SJCRH30 (cell line): ENCODE results near the gene TRERF1. TPM values are rescaled to one million over a fixed set of nuclear protein-coding genes. Genes with fewer than 3 reads are reported as not detected.

Experiments used
- DNase-seq, 2 experiments: peaks; one replicate each; pipeline ENCODE4 v3.0.0-alpha.2; 2015 to 2020
- H3K27ac ChIP-seq: fragments of 250-450 bp; sonication (Bioruptor Pico); 2 replicates; pipeline ENCODE4 v1.5.1; 2020; ENCODE audit warnings: mild to moderate bottlenecking, moderate library complexity
- H3K27me3 ChIP-seq: fragments of 250-450 bp; sonication (Bioruptor Pico); 2 replicates; pipeline ENCODE4 v1.5.1; 2020; ENCODE audit warnings: mild to moderate bottlenecking, moderate library complexity
- H3K36me3 ChIP-seq: fragments of 250-450 bp; sonication (Bioruptor Pico); 2 replicates; pipeline ENCODE4 v1.5.1; 2020; ENCODE audit warnings: mild to moderate bottlenecking, moderate library complexity
- H3K4me1 ChIP-seq: fragments of 250-450 bp; sonication (Bioruptor Pico); 2 replicates; pipeline ENCODE4 v1.5.1; 2020; ENCODE audit warnings: mild to moderate bottlenecking, moderate library complexity
- H3K4me3 ChIP-seq: fragments of 250-450 bp; sonication (Bioruptor Pico); 2 replicates; pipeline ENCODE4 v1.5.1; 2020; ENCODE audit warnings: mild to moderate bottlenecking, moderate library complexity
- H3K9me3 ChIP-seq: fragments of 250-450 bp; sonication (Bioruptor Pico); replicated peaks from 2 replicates; pipeline ENCODE4 v1.5.1; 2020; ENCODE audit warnings: mild to moderate bottlenecking, moderate library complexity
- total RNA-seq: library from RNA; depleted of rRNA; stranded (reverse); fragments of >200 nt; shearing (Covaris generic); gene quantifications from 2 replicates; pipeline ENCODE4 v1.2.3, GENCODE V29; 2014

The TRERF1 gene
- total RNA-seq, 1 experiment from 2014 or later = 1.5 TPM

DNA sequence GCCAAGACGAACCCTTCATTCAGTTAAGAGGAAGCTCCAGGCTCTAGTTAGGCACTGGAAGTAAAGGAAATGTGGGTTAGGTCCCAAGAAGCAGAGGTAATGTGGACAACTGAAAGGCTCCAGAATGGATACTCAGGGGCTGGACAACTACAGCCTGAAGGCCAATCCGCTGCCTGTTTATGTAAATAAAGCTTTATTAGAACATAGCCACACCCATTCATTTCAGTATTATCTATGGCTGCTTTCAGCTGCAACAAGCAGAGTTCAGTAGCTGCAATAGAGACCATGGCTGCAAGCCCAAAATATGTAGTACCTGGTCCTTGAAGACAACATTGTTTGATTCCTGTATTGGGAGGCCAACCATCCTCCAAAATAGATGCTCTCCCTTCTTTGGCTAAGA lies 133.2 kb downstream of the TRERF1 start:
- Histone ChIP-seq H3K27me3 (no peaks in the 10 kb centered on the region), H3K27ac (no peak overlapping the region), H3K4me3 (no peak overlapping the region), H3K36me3 (no peaks in the 10 kb centered on the region), H3K4me1 (peaks cover 23% of the 10 kb centered on the region), H3K9me3 (no peaks in the 10 kb centered on the region)
- no peak for DNase-seq

GRCh38 chr6:42316981-42317380 lies 134.7 kb downstream of the TRERF1 start:
- DNase-seq = no peak
- H3K4me1 ChIP-seq = peaks cover 27% of the 10 kb centered on the region
- H3K27me3 ChIP-seq = no peaks in the 10 kb centered on the region
- no peaks in the 10 kb centered on the region for H3K36me3 ChIP-seq
- H3K27ac ChIP-seq = no peak overlapping the region; the same call in 1 of the 2 replicates
- no peak overlapping the region for H3K4me3 ChIP-seq
- H3K9me3 ChIP-seq = no peaks in the 10 kb centered on the region

DNA sequence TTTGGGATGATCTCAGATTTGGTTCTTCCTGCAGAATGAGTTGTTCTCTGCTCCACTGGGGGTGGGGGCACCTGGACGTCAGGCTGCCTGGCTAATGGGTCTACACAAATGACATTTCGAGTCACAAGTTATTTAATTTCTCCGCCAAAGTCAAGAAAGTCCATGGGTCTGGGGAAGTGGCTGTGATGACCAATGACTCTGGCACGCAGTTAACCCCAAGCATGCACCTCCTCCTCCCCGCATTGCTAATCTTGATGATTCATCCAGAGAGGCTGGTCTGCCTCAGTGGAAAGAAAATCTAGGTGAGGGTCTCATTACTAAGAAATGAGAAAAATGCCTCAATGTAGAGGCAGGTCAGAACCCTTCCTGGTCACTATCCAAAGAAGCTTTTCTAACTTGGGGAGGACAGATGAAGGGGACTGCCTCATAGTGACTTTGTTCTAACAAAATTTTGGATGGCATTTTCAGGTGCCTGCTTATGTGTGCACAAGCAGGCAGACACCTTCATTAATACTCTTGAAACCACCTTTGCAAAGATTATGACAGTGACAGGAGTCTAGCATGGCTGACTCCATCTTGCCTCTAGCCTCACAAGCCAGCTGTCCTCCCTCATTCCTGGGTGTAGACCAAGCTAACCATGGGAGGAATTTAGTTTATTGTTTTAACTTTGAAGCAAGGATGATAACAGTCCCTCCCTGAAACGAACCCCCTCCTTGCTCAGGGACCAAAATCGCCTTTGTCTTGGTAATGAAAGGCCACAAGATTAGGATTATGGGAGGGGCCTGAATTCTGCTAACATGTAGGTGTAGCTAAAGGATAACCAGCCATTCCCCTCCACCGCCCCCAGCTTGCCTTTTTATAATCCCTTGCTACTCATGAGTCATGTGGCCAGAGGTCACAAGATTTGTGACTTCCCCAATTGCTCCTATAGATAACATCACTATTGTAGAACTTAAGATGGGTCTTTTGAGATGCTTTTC lies 135.4 kb downstream of the TRERF1 start:
- peak; percentile 42 to 43 for DNase-seq
- H3K27me3 ChIP-seq = no peaks in the 10 kb centered on the region
- H3K27ac ChIP-seq = peak overlapping the region; percentile 60

DNA sequence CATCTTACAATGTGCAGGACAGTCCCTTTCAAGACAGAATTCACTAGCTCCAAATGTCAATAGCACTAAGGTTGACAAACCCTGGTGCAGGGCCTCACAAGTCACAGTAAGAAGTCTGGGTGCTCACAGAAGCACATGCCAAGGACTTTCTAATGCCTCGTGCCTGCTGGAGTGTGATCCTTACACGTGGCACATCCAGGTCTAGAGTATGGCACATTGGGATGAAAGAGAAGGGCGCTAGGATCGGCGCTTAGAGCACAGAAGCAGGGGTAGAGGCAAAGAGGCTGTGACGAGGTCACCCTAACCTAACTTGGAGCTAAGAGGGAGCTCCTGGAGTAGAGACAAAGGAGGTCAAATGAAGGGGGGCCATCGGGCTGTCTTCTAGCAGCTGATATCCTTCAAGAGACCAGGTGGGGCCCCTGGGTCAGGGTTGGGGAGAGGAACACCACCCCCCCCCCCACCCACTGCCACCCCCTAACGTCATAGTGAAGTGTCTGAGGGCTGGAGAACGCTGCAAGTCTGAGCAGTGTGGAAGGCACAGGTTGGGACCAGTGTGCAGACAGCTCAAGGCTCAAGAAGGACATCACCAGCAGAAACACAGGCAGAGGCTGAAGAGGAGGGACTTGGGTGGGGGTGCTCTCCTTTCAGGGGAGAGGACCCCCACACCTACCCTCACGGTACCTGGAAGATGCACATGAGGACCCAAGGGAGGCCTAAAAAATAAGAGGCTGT lies 136.3 kb downstream of the TRERF1 start:
- H3K36me3 ChIP-seq = no peaks in the 10 kb centered on the region
- H3K27ac ChIP-seq = peak overlapping the region; percentile 60; the same call in 1 of the 2 replicates
- H3K9me3 ChIP-seq = no peaks in the 10 kb centered on the region
- H3K27me3 ChIP-seq = no peaks in the 10 kb centered on the region
- H3K4me3 ChIP-seq = no peak overlapping the region
- peaks cover 27% of the 10 kb centered on the region for H3K4me1 ChIP-seq
- DNase-seq = no peak

More for the DNA sequence above, 135.4 kb downstream of the TRERF1 start:
- Histone ChIP-seq H3K36me3 (no peaks in the 10 kb centered on the region), H3K4me3 (no peak overlapping the region), H3K4me1 (peaks cover 27% of the 10 kb centered on the region), H3K9me3 (no peaks in the 10 kb centered on the region)

- H3K27me3 ChIP-seq = no peaks in the 10 kb centered on the region
- no peak overlapping the region for H3K4me3 ChIP-seq
- no peak overlapping the region; the same call in 1 of the 2 replicates for H3K27ac ChIP-seq
- H3K36me3 ChIP-seq = no peaks in the 10 kb centered on the region
- no peak for DNase-seq
- H3K9me3 ChIP-seq = no peaks in the 10 kb centered on the region
- H3K4me1 ChIP-seq = peaks cover 27% of the 10 kb centered on the region
These were observed 137.0 kb downstream of the TRERF1 start for GRCh38 chr6:42314571-42315258.

DNA sequence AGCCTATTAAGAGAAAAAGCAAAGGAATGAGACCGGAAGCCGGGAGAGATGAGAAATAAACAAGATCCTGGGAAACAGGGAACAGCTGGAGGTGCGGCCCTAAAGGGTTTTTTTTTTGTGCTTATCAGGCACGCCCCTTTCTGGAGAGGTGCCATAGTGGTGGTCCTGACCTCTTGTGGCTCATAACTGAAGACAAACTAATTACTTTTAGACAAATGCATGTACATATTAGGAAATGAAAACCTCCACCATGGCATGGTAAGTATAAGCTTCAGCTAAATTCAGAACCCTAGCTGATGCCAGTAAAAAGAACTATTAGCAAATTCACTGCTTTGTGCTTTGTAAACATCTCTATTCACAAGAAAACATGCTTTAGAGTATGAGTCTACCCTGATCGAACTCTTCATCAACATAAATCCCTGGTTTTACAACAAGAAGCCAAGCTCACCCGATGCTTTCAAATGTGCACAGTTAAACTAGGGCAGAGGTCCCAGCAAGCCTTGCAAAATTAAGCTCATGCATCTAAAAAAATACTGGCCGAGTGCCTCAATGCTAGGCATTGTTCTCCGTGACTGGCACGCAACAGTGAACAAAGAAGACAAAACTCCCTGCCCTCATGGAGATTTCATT lies 137.7 kb downstream of the TRERF1 start:
- Histone ChIP-seq H3K4me1 (peaks cover 27% of the 10 kb centered on the region), H3K27me3 (no peaks in the 10 kb centered on the region), H3K9me3 (no peaks in the 10 kb centered on the region), H3K27ac (no peak overlapping the region), H3K4me3 (no peak overlapping the region), H3K36me3 (no peaks in the 10 kb centered on the region)
- peak; percentile 70 to 81 for DNase-seq

DNA sequence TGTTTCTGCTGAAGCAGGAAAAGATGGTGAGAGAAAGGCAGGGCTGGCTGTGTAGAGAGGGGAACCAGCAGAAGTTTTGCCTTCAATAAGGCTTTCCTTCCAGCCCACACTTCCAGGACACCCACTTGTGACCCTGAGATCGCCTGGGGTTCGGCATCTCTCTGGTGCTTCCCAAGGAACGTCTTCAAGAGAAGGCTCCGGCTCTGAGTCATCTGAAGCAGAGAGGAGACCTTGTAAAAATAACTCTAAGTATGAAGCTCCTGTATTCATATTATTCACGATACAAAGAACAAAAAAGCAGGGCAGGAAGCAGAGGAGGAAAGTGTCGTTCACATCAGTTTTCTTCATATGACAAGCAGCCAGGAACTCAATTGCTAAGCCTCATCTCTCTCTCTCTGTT lies 138.7 kb downstream of the TRERF1 start:
- H3K27me3 ChIP-seq = no peaks in the 10 kb centered on the region
- H3K4me3 ChIP-seq = no peak overlapping the region
- no peaks in the 10 kb centered on the region for H3K9me3 ChIP-seq
- H3K4me1 ChIP-seq = peaks cover 27% of the 10 kb centered on the region
- no peaks in the 10 kb centered on the region for H3K36me3 ChIP-seq
- no peak for DNase-seq
- H3K27ac ChIP-seq = no peak overlapping the region

- no peaks in the 10 kb centered on the region for H3K27me3 ChIP-seq
- H3K9me3 ChIP-seq = no peaks in the 10 kb centered on the region
- H3K27ac ChIP-seq = no peak overlapping the region
- no peak overlapping the region for H3K4me3 ChIP-seq
- DNase-seq = no peak
- peaks cover 2% of the 10 kb centered on the region; the same call in 1 of the 2 replicates for H3K4me1 ChIP-seq
- no peaks in the 10 kb centered on the region for H3K36me3 ChIP-seq
These were observed 144.6 kb downstream of the TRERF1 start for GRCh38 chr6:42307141-42307470.

DNA sequence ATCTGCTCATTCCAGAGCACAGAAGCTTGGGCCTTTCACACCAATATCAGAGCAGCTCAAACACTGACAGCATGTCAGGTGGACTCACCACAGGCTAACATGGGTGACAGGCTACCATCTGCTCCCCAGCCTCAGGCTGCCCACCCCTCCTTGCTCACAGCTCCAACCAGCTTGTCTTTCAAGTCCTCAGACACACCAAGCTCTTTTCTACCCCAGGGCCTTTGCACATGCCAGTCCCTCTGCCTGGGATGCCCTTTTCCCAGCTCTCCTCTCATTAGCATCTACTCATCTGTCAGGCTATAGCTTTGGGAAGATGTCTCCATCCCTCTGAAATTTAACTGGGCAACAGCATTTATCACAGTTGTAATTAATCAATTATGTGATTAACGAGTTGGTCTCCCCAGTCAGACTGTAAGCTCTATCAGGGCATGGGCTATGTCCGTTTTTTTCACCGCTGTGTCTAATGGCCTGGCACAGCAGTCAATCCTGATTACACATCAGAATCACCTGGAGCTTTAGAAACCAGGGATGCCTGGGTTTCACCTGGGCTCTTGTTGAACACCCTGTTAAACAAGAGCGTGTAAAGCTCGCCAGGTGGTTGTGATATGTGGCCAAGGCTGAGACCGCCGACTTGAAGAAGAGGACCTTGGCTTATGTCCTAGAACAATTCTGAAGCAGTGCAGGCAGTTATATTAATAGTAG lies 145.1 kb downstream of the TRERF1 start:
- Histone ChIP-seq H3K9me3 (no peaks in the 10 kb centered on the region), H3K27ac (no peak overlapping the region), H3K4me3 (no peak overlapping the region), H3K27me3 (no peaks in the 10 kb centered on the region), H3K4me1 (peaks cover 2% of the 10 kb centered on the region; the same call in 1 of the 2 replicates), H3K36me3 (no peaks in the 10 kb centered on the region)
- no peak for DNase-seq

DNA sequence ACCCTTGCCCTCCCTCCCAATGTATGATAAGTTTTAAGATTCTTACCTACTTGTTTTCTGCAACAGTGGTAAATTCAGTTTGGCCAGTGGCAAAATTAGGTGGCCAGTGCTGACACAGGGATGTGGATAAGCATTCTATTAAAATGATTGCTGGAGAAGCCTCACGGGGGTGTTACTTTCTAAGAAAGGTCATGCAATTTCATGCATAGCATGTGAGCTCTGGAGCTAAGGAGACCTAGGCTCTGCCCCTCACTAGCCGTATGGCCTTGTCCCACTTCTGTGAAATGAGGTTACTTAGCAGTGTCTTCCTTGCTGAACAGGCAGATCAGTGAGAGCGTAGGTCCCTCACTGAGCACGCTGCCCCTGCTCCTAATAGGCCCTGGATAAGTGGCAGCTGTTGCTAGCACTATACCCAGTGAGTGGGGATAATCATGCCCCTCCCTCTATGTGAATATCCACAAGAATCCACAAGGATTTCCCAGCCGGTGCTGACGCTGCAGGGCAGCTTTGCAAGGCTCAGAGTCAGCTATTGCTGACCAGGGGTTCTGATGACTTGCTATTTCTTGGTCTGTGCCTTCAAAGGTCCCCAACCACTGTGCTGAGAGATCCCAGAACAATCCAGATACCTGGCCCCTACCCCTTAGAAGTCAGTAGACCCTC lies 147.5 kb downstream of the TRERF1 start:
- Histone ChIP-seq H3K4me1 (peaks cover 2% of the 10 kb centered on the region; the same call in 1 of the 2 replicates), H3K4me3 (no peak overlapping the region), H3K27me3 (no peaks in the 10 kb centered on the region), H3K27ac (no peak overlapping the region), H3K9me3 (no peaks in the 10 kb centered on the region), H3K36me3 (no peaks in the 10 kb centered on the region)
- DNase-seq = peak; percentile 60 to 70

DNA sequence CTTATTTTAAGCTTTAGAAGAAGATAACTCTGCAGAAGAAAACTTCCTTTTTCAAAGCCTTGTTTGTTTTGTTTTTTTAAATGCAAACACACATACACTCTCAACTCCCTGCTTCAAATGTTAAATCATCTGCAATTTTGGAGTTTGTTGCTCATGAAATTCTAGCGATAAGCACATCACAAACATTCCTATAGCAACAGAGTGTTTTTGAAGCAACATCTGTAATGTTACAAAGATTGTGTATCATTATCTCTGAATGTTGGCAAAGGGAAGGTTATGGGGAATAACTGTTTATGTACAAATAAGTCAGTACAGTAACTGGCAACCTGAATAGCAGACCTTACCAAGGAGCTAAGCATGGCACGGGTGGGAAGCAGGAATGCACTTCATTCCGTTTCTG lies 149.3 kb downstream of the TRERF1 start:
- Histone ChIP-seq H3K4me1 (peaks cover 2% of the 10 kb centered on the region; the same call in 1 of the 2 replicates), H3K27me3 (no peaks in the 10 kb centered on the region), H3K36me3 (no peaks in the 10 kb centered on the region), H3K27ac (no peak overlapping the region), H3K4me3 (no peak overlapping the region), H3K9me3 (no peaks in the 10 kb centered on the region)
- DNase-seq = no peak

DNA sequence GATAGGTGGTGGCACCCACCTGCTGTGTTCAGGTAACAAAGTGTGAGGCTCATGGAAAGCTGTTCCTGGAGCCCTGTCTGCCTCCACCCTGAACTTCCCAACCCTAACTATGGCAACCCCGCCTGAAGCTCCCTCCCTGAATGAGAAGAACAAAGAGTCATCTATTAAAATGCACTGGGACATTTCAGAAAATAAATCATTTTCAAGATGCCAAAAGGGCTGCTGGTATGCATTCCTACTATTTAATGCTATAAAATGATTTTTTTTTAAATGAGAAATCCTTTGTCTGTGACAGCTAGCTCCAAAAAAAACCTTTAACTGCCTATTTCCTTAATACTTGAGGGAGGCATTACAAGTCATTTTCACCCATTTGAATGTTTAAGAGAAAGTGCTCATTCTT lies 149.7 kb downstream of the TRERF1 start:
- Histone ChIP-seq H3K4me3 (no peak overlapping the region), H3K4me1 (peaks cover 2% of the 10 kb centered on the region; the same call in 1 of the 2 replicates), H3K9me3 (no peaks in the 10 kb centered on the region), H3K36me3 (no peaks in the 10 kb centered on the region), H3K27ac (no peak overlapping the region), H3K27me3 (no peaks in the 10 kb centered on the region)
- no peak for DNase-seq

- no peak overlapping the region for H3K4me3 ChIP-seq
- H3K36me3 ChIP-seq = no peaks in the 10 kb centered on the region
- H3K4me1 ChIP-seq = peaks cover 2% of the 10 kb centered on the region; the same call in 1 of the 2 replicates
- H3K27me3 ChIP-seq = no peaks in the 10 kb centered on the region
- H3K27ac ChIP-seq = no peak overlapping the region
- no peak for DNase-seq
- no peaks in the 10 kb centered on the region for H3K9me3 ChIP-seq
These were observed 151.0 kb downstream of the TRERF1 start for GRCh38 chr6:42300701-42301100.
